ENCODE measurements around the gene IL1RN. TPM values are rescaled to one million over a fixed set of nuclear protein-coding genes. Genes with fewer than 3 reads are reported as not detected.

Gene IL1RN
- polyA plus RNA-seq, 3 donors: 89.9 to 109 (median 92.0) TPM

GRCh38 chr2:113136828-113137775 is 9.7 kb downstream of the IL1RN start:
- intact Hi-C loops (cut with micrococcal nuclease): loop anchor here in 1 of 2 donors (5.0 kb wide), 1 partner anchor 235 kb away; no protein-coding TSS in a partner anchor
- no peak overlapping the region for H2AFZ ChIP-seq (ENCODE audit: insufficient read depth, low read depth, low read length, poor library complexity, severe bottlenecking)
- no peaks in the 10 kb centered on the region for H3K79me2 ChIP-seq (ENCODE audit: insufficient read depth, low read length)
- TF ChIP-seq, protein P1, sequence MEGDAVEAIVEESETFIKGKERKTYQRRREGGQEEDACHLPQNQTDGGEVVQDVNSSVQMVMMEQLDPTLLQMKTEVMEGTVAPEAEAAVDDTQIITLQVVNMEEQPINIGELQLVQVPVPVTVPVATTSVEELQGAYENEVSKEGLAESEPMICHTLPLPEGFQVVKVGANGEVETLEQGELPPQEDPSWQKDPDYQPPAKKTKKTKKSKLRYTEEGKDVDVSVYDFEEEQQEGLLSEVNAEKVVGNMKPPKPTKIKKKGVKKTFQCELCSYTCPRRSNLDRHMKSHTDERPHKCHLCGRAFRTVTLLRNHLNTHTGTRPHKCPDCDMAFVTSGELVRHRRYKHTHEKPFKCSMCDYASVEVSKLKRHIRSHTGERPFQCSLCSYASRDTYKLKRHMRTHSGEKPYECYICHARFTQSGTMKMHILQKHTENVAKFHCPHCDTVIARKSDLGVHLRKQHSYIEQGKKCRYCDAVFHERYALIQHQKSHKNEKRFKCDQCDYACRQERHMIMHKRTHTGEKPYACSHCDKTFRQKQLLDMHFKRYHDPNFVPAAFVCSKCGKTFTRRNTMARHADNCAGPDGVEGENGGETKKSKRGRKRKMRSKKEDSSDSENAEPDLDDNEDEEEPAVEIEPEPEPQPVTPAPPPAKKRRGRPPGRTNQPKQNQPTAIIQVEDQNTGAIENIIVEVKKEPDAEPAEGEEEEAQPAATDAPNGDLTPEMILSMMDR (IDR thresholded peaks at IDR 0.05): peak; percentile 80
- peaks cover 21 to 26% of the 10 kb centered on the region in 2 donors for H3K36me3 ChIP-seq (replicated peaks in 1 of 2; ENCODE audit: control insufficient read depth in 1 of 2, insufficient read depth in 2 of 2, low read length in 2 of 2)
- Mint-ChIP-seq H3K4me3 (no peak overlapping the region), H3K27me3 (ENCODE audit: low read depth in 3 of 3) (peaks cover 0 to 4% (median 2%) of the 10 kb centered on the region in 3 donors), H3K9me3 (peaks cover 0 to 2% (median 0%) of the 10 kb centered on the region in 7 donors), H3K4me1 (peaks cover 36% of the 10 kb centered on the region), H3K36me3 (peaks cover 23 to 25% of the 10 kb centered on the region in 2 donors), H3K27ac (peak overlapping the region in 3 of 7 donors; percentile 12 to 48 (median 39))
- peaks cover 3 to 7% of the 10 kb centered on the region in 2 donors for H3K4me1 ChIP-seq (ENCODE audit: control insufficient read depth in 1 of 2, insufficient read depth in 2 of 2, low read length in 2 of 2)
- H3K4me2 ChIP-seq (replicated peaks; ENCODE audit: extremely low read depth, low read length, poor library complexity, severe bottlenecking): no peak overlapping the region
- WGBS (ENCODE audit: insufficient coverage): 35% methylated on average over 6 of the region's 8 CpGs
- no peaks in the 10 kb centered on the region for H3K27me3 ChIP-seq (ENCODE audit: control insufficient read depth in 2 of 2, insufficient read depth in 2 of 2, low read length in 2 of 2)
- H3K27ac ChIP-seq (ENCODE audit: low read depth in 1 of 2, low read length in 2 of 2): no peak overlapping the region
- H3K4me3 ChIP-seq (replicated peaks in 1 of 3; ENCODE audit: low read depth in 2 of 3, low read length in 3 of 3): no peak overlapping the region
- no peak overlapping the region for H3K9ac ChIP-seq (ENCODE audit: insufficient read depth, low read length, poor library complexity, severe bottlenecking)
- no peaks in the 10 kb centered on the region for H3K9me3 ChIP-seq (replicated peaks in 1 of 2; ENCODE audit: control insufficient read depth in 1 of 2, insufficient read depth in 1 of 2, low read length in 2 of 2)
- peak; percentile 33 to 54 (median 52) for DNase-seq
- peaks cover 23% of the 10 kb centered on the region for H4K20me1 ChIP-seq (ENCODE audit: insufficient read depth, low read length)

DNA sequence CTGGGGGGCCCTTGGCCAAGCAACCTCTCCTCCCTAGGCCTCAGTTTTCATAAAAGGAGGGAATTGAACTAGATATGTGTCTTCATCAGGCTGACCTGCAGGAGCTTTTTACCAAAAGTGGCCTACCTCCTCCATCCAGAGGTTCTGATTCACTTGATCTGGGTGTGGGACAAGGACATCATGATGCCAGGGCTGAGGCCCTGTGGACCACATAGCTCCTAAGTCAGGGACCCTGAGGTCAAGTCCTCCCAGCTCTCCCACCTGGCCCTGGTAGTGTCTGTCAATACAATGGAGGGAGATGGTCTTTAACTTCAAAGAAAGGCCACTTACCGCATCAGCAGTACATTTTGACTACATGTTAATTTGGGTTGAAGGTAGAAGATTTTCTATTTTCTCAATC is 10.4 kb downstream of the IL1RN start:
- intact Hi-C loops (cut with micrococcal nuclease): loop anchor here in 1 of 2 donors (2.0 to 5.0 kb wide), 2 partner anchors 61 to 234 kb away; no protein-coding TSS in a partner anchor
- Histone ChIP-seq H4K20me1 (ENCODE audit: insufficient read depth, low read length) (peaks cover 17% of the 10 kb centered on the region), H3K9ac (ENCODE audit: insufficient read depth, low read length, poor library complexity, severe bottlenecking) (no peak overlapping the region), H3K79me2 (ENCODE audit: insufficient read depth, low read length) (no peaks in the 10 kb centered on the region), H2AFZ (ENCODE audit: insufficient read depth, low read depth, low read length, poor library complexity, severe bottlenecking) (no peak overlapping the region), H3K27me3 (ENCODE audit: control insufficient read depth in 2 of 2, insufficient read depth in 2 of 2, low read length in 2 of 2) (no peaks in the 10 kb centered on the region), H3K4me1 (ENCODE audit: control insufficient read depth in 1 of 2, insufficient read depth in 2 of 2, low read length in 2 of 2) (peaks cover 3 to 7% of the 10 kb centered on the region in 2 donors), H3K4me3 (replicated peaks in 1 of 3; ENCODE audit: low read depth in 2 of 3, low read length in 3 of 3) (no peak overlapping the region), H3K36me3 (replicated peaks in 1 of 2; ENCODE audit: control insufficient read depth in 1 of 2, insufficient read depth in 2 of 2, low read length in 2 of 2) (peaks cover 14 to 19% of the 10 kb centered on the region in 2 donors), H3K9me3 (replicated peaks in 1 of 2; ENCODE audit: control insufficient read depth in 1 of 2, insufficient read depth in 1 of 2, low read length in 2 of 2) (no peaks in the 10 kb centered on the region), H3K27ac (ENCODE audit: low read depth in 1 of 2, low read length in 2 of 2) (no peak overlapping the region), H3K4me2 (replicated peaks; ENCODE audit: extremely low read depth, low read length, poor library complexity, severe bottlenecking) (no peak overlapping the region)
- no peak overlapping the region for H3K27ac Mint-ChIP-seq
- TF ChIP-seq, protein P1 (IDR thresholded peaks at IDR 0.05): no peak
- H3K36me3 Mint-ChIP-seq: peaks cover 18 to 19% of the 10 kb centered on the region in 2 donors
- no peak for DNase-seq
- H3K27me3 Mint-ChIP-seq (ENCODE audit: low read depth in 3 of 3): peaks cover 0 to 4% (median 2%) of the 10 kb centered on the region in 3 donors
- no CpG with 5 or more reads among the region's 1 CpG for WGBS (ENCODE audit: insufficient coverage)
- H3K9me3 Mint-ChIP-seq: peaks cover 0 to 2% (median 0%) of the 10 kb centered on the region in 7 donors
- peaks cover 34% of the 10 kb centered on the region for H3K4me1 Mint-ChIP-seq
- H3K4me3 Mint-ChIP-seq: no peak overlapping the region
